Right atrium auricular region (tissue), 2 donors: ENCODE data around the gene CHD9. TPM values are rescaled to one million over a fixed set of nuclear protein-coding genes. Genes with fewer than 3 reads are reported as not detected.
A peak's percentile ranks its signal among the peaks of the same experiment; 100 is the strongest.

Experiments
- DNase-seq: peaks from one replicate; pipeline ENCODE4 v3.0.0-alpha.2; 2019; ENCODE audit warnings: low spot score
- H3K27ac ChIP-seq, 2 donors: fragments of 200-600 bp; sonication (generic); 1 replicate in 1 of 2; 2 replicates in 1 of 2; pipeline ENCODE4 v1.5.1; 2016 to 2019
- H3K27me3 ChIP-seq, 2 donors: fragments of 200-600 bp; sonication (generic); one replicate each; pipeline versions ENCODE4 v1.5.1 to v1.6.0; 2017 to 2019
- H3K36me3 ChIP-seq: fragments of 200-600 bp; sonication (generic); one replicate; pipeline ENCODE4 v1.5.1; 2016
- H3K4me1 ChIP-seq, 2 donors: fragments of 200-600 bp; sonication (generic); one replicate each; pipeline versions ENCODE4 v1.5.1 to v1.6.0; 2017 to 2019
- H3K4me3 ChIP-seq, 2 donors: fragments of 200-600 bp; sonication (generic); 1 replicate in 1 of 2; 2 replicates in 1 of 2; pipeline ENCODE4 v1.5.1; 2017 to 2019; ENCODE audit warnings: mild to moderate bottlenecking in 1 of 2, moderate library complexity in 1 of 2
- H3K9me3 ChIP-seq, 2 donors: fragments of 200-600 bp; sonication (generic); one replicate each; pipeline ENCODE4 v1.5.1; 2019
- CTCF ChIP-seq, 2 donors: fragments of 200-600 bp; sonication (generic); IDR thresholded peaks; one replicate each; pipeline ENCODE4 v1.5.1; 2019; ENCODE audit warnings: antibody characterized with exemption in 2 of 2
- total RNA-seq, 2 donors: library from RNA; depleted of rRNA; stranded (reverse); fragments of >200 nt; gene quantifications; one replicate each; pipeline ENCODE4 v1.1.0, GENCODE V29; 2016

Gene CHD9, protein sequence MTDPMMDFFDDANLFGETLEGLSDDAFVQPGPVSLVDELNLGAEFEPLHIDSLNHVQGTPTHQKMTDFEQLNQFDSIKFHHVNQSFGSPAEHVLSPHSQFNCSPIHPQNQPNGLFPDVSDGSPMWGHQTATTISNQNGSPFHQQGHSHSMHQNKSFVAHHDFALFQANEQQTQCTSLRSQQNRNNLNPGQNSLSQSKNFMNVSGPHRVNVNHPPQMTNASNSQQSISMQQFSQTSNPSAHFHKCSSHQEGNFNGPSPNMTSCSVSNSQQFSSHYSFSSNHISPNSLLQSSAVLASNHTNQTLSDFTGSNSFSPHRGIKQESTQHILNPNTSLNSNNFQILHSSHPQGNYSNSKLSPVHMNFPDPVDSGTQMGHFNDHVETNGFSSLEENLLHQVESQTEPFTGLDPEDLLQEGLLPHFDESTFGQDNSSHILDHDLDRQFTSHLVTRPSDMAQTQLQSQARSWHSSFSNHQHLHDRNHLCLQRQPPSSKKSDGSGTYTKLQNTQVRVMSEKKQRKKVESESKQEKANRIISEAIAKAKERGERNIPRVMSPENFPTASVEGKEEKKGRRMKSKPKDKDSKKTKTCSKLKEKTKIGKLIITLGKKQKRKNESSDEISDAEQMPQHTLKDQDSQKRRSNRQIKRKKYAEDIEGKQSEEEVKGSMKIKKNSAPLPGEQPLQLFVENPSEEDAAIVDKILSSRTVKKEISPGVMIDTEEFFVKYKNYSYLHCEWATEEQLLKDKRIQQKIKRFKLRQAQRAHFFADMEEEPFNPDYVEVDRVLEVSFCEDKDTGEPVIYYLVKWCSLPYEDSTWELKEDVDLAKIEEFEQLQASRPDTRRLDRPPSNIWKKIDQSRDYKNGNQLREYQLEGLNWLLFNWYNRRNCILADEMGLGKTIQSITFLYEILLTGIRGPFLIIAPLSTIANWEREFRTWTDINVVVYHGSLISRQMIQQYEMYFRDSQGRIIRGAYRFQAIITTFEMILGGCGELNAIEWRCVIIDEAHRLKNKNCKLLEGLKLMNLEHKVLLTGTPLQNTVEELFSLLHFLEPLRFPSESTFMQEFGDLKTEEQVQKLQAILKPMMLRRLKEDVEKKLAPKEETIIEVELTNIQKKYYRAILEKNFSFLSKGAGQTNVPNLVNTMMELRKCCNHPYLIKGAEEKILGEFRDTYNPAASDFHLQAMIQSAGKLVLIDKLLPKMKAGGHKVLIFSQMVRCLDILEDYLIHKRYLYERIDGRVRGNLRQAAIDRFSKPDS (N-terminal part only)
- total RNA-seq = 10 to 100 TPM; 49.8 to 54.1 TPM

DNA sequence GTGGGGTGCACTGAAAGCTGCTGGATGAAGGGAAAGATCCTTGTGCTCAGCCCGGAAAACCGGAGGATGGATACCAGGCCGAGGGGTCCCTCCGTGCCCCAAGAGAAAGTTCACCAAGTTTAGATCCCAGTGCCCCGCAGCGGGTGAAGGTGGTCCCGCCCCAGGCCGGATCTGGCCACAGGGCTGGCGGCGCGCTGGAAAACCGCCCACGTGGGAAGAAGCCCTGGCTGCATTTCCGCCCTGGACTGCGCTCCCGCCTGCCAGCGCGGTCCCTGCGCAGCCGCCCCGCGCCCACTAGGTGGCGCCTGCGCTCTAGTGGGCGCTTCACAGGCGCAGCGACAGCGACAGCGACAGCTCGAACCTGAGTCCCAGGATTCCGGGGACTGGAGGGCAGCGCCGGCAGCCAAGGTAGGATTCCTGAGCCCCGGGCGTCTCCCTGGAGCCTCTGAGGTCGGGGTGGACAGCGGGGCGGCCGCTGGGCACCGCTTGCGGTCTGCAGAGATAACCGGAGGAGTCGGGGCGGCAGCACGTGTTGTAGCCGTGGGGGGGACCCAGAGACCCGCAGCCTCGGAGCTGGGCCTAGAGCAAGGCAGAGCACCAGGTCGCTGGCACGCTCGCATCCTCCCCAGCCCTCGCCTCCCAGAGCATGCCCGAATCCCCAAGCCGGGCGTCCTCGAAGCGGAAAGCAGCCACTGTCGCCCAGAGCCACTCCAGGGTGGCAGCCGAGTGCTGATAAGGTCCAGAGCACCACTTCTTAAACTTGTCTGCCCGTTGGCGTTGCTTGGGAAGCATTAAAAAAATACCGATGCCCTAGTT lies at the start of gene CHD9:
Gene CHD9 (plus strand): TSS at position 322 of the 816 bp plus-strand sequence. CDS start 101,099 bp downstream, outside the sequence.
- H3K9me3 ChIP-seq = no peaks in the 10 kb centered on the region
- DNase-seq = peak; percentile 85
- TF ChIP-seq CTCF (IDR thresholded peaks at IDR 0.05) = peak; percentile 99 to 100
- H3K4me3 ChIP-seq = peak within 1 kb of the TSS; percentile 50 to 69
- peak within 1 kb of the TSS; percentile 84 to 86 for H3K27ac ChIP-seq
- no peaks in the 10 kb centered on the region for H3K27me3 ChIP-seq
- H3K4me1 ChIP-seq = peaks cover 0 to 32% of the 10 kb centered on the region in 2 donors
- no peaks in the 10 kb centered on the region for H3K36me3 ChIP-seq

DNA sequence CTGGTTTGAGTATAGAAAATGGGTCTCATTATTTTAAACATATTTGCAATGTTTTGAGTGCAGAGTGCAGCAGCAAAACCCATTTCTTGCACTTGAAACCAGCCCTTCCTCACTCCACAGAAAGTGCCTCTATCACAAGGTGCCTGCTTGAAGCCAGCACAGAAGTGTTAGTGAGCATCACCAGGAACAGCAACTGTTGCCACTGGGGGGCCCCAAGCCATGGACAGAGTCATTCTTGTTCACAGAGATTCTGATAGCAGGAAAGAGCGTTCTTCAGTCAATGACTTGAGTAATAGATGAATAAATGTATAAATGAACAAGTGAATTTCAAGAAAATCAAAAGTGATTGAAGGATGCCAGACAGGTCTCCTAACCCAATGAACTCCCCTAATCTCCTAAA lies 47.7 kb upstream of the CHD9 start:
- H3K9me3 ChIP-seq = no peaks in the 10 kb centered on the region
- H3K4me1 ChIP-seq = no peaks in the 10 kb centered on the region
- no peak overlapping the region for H3K4me3 ChIP-seq
- H3K27ac ChIP-seq = no peak overlapping the region
- H3K36me3 ChIP-seq = no peaks in the 10 kb centered on the region
- no peaks in the 10 kb centered on the region for H3K27me3 ChIP-seq
- DNase-seq = no peak
- TF ChIP-seq CTCF (IDR thresholded peaks at IDR 0.05) = no peak

DNA sequence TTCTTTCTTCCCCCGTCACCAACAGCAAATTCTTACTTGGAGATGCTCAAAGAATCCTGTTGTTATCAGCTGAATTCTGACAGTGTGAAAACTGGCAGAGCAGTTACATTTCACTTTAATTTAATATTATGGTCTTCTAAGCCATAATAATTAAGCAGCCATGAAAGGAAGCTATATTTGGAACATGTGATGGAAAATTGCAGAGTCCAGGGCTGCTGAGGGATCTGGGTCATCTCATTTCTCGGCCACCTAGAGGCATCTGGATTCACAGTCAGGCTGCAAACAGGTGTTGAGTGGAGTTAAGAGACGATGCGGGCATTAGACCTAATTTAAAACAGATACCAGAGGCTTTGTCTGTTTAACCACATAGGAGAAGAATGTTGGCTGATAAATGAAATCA lies 40.5 kb upstream of the CHD9 start:
- Histone ChIP-seq H3K9me3 (no peaks in the 10 kb centered on the region), H3K4me1 (no peaks in the 10 kb centered on the region), H3K36me3 (no peaks in the 10 kb centered on the region), H3K4me3 (no peak overlapping the region), H3K27ac (no peak overlapping the region), H3K27me3 (no peaks in the 10 kb centered on the region)
- TF ChIP-seq CTCF (IDR thresholded peaks at IDR 0.05) = no peak
- DNase-seq = no peak

DNA sequence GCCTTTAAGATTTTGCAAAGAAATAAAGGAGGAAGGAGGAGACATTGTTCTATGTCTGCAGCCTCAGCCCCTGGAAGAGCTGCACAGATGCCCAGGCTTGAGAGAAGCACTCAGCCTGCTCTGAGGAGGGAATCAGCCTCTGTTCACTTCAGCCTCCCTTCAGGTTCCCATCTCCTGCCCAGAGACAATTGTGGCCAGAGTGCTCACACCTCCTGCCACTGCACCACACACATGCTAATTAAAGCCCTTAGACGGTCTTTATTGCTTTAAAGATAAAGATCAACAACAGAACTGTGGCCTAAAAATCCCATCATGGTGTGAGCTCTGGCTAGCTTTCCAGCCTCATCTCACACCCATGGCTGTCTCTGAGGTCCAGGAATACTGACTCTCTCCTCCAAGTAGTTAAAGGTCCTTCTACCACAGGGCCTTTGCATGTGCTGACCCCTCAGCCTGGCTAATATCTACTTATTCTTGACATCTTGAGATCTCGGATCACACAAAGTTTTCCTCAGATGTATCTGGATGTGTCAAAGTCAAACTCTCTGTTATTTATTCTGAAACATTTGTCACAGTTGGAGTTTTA lies 35.9 kb upstream of the CHD9 start:
- TF ChIP-seq CTCF (IDR thresholded peaks at IDR 0.05) = no peak
- no peaks in the 10 kb centered on the region for H3K4me1 ChIP-seq
- no peaks in the 10 kb centered on the region for H3K9me3 ChIP-seq
- no peak for DNase-seq
- H3K4me3 ChIP-seq = no peak overlapping the region
- no peak overlapping the region for H3K27ac ChIP-seq
- no peaks in the 10 kb centered on the region for H3K36me3 ChIP-seq
- no peaks in the 10 kb centered on the region for H3K27me3 ChIP-seq
